Measurements from ENCODE around the gene FGL2. TPM values are rescaled to one million over a fixed set of nuclear protein-coding genes. Genes with fewer than 3 reads are reported as not detected.
"Not testable (repeated sequence)": the region's sequence is repeated elsewhere in the genome, so short reads cannot be mapped to it uniquely, and the experiment has no call there.

The FGL2 gene
- total and polyA plus RNA-seq, 3 donors from 2014 or later = 2.0 to 18.3 (median 8.4) TPM

DNA sequence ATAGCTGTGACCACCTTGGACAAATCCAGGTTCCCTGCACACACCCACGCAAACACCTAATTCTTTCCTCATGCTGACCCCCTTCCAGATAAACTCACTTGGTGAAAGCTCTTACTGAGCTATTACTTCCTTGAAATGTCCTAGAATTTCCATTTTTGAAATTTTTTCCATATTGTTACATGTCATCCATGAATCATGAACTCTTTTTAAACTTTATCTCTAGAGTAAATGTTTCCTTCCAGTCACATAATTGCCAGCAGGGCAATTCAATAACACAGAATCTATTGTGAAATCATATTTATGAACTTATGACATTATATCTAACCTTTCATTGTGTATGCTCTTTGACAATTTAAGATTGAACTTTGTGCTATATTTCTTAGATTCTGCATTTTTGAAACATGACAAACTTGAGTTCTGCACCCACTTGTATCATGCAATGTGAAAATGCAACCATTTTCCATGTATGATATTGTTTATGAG is 26.8 kb upstream of the FGL2 start:
- H3K27ac ChIP-seq = no peak overlapping the region
- H3K4me3 ChIP-seq = no peak overlapping the region
- H3K9me3 ChIP-seq = no peaks in the 10 kb centered on the region
- DNase-seq = no peak
- intact Hi-C loops (cut with DNase I; ENCODE audit: low total_unique reads) = no loop called here
- TF ChIP-seq, protein P1, sequence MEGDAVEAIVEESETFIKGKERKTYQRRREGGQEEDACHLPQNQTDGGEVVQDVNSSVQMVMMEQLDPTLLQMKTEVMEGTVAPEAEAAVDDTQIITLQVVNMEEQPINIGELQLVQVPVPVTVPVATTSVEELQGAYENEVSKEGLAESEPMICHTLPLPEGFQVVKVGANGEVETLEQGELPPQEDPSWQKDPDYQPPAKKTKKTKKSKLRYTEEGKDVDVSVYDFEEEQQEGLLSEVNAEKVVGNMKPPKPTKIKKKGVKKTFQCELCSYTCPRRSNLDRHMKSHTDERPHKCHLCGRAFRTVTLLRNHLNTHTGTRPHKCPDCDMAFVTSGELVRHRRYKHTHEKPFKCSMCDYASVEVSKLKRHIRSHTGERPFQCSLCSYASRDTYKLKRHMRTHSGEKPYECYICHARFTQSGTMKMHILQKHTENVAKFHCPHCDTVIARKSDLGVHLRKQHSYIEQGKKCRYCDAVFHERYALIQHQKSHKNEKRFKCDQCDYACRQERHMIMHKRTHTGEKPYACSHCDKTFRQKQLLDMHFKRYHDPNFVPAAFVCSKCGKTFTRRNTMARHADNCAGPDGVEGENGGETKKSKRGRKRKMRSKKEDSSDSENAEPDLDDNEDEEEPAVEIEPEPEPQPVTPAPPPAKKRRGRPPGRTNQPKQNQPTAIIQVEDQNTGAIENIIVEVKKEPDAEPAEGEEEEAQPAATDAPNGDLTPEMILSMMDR (IDR thresholded peaks at IDR 0.05) = no peak
- TF ChIP-seq POLR2A (IDR thresholded peaks at IDR 0.05) = no peak
- no peaks in the 10 kb centered on the region for H3K36me3 ChIP-seq (ENCODE audit: low read depth, missing control alignments)
- no peaks in the 10 kb centered on the region for H3K27me3 ChIP-seq
- no peaks in the 10 kb centered on the region for H3K4me1 ChIP-seq
- whole genome bisulfite sequencing, 2 donors = 77 to 97% methylated on average over 1 of the region's 1 CpG

DNA sequence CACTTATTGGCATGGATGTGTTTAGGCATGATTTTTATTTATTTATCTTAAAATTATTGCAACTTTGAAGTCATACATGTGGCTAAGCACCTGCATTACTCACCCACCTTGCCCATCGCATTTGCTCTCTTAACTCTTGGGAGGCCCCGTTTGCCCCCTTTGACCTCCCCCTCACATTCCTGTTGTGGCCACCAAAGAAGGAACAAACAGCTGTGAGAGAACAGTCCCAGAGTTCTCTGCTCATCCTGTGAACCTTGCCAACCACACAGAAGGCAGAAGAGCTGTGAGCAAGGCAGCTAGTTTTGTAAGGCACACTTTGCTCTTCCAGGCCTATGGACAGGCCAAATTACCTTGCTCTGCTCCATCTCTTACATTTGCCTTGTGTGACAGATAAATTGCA is 23.6 kb upstream of the FGL2 start:
- no peak for DNase-seq
- Histone ChIP-seq H3K9me3 (no peaks in the 10 kb centered on the region), H3K27ac (no peak overlapping the region), H3K4me3 (no peak overlapping the region), H3K36me3 (ENCODE audit: low read depth, missing control alignments) (no peaks in the 10 kb centered on the region), H3K4me1 (no peaks in the 10 kb centered on the region), H3K27me3 (no peaks in the 10 kb centered on the region)
- intact Hi-C loops (cut with DNase I; ENCODE audit: low total_unique reads) = no loop called here
- WGBS, 2 donors = 49 to 55% methylated on average over 2 of the region's 2 CpGs
- TF ChIP-seq POLR2A (IDR thresholded peaks at IDR 0.05) = no peak
- TF ChIP-seq, protein P1 (IDR thresholded peaks at IDR 0.05) = no peak

DNA sequence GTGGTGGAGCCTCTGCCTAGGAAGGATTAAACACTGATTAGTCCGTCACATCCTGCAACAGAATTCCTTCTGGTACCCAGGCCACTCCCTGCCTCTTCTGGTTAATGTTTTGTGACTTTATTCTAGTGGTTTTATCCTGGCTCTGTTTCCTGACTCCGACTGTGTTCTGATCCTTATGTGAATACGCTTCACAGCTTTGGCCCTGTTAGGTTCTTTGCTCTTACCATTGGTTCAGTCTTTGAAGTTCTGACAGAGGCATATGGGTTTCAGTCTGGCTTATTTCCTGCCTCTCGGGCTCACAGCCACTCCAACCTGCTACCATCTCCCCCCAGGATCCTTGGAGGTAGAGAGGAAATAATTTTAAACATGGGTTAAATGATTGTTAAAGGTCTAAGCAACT is 23.2 kb upstream of the FGL2 start:
- Histone ChIP-seq H3K4me3 (no peak overlapping the region), H3K4me1 (no peaks in the 10 kb centered on the region), H3K36me3 (ENCODE audit: low read depth, missing control alignments) (no peaks in the 10 kb centered on the region), H3K9me3 (no peaks in the 10 kb centered on the region), H3K27me3 (no peaks in the 10 kb centered on the region), H3K27ac (no peak overlapping the region)
- TF ChIP-seq, protein P1 (IDR thresholded peaks at IDR 0.05) = no peak
- no peak for TF ChIP-seq POLR2A (IDR thresholded peaks at IDR 0.05)
- intact Hi-C loops (cut with DNase I; ENCODE audit: low total_unique reads) = no loop called here
- DNase-seq = no peak
- 84 to 92% methylated on average over 4 of the region's 4 CpGs for WGBS, 2 donors

GRCh38 chr7:77222065-77222464 is 22.4 kb upstream of the FGL2 start:
- TF ChIP-seq, protein P1 (IDR thresholded peaks at IDR 0.05) = no peak
- TF ChIP-seq POLR2A (IDR thresholded peaks at IDR 0.05) = no peak
- WGBS, 2 donors = 81 to 88% methylated on average over 4 of the region's 4 CpGs
- no peak overlapping the region for H3K4me3 ChIP-seq
- intact Hi-C loops (cut with DNase I; ENCODE audit: low total_unique reads) = no loop called here
- H3K4me1 ChIP-seq = no peaks in the 10 kb centered on the region
- no peaks in the 10 kb centered on the region for H3K9me3 ChIP-seq
- no peaks in the 10 kb centered on the region for H3K36me3 ChIP-seq (ENCODE audit: low read depth, missing control alignments)
- no peak for DNase-seq
- no peaks in the 10 kb centered on the region for H3K27me3 ChIP-seq
- H3K27ac ChIP-seq = no peak overlapping the region

- H3K4me3 ChIP-seq; H3K36me3 ChIP-seq (ENCODE audit: low read depth, missing control alignments); H3K27me3 ChIP-seq; H3K4me1 ChIP-seq; DNase-seq; H3K27ac ChIP-seq; intact Hi-C loops (cut with DNase I; ENCODE audit: low total_unique reads); H3K9me3 ChIP-seq: not testable (repeated sequence)
- 93 to 97% methylated on average over 10 of the region's 10 CpGs for WGBS, 2 donors
Measured at GRCh38 chr7:77219701-77220331, 20.2 kb upstream of the FGL2 start.

All from testis (tissue), 3 donors.